Neuron (in vitro differentiated cells): Measurements from ENCODE around the gene EHHADH.

Experiments
- H2AFZ ChIP-seq: one replicate; pipeline ENCODE4 v1.6.1; 2013; ENCODE audit warnings: low read depth, mild to moderate bottlenecking, inconsistent platforms, low read length, moderate library complexity
- H3K27me3 ChIP-seq: one replicate; pipeline ENCODE4 v1.6.1; 2013; ENCODE audit warnings: low read length; ENCODE audit not compliant: insufficient read depth
- H3K36me3 ChIP-seq: one replicate; pipeline ENCODE4 v1.6.1; 2013; ENCODE audit warnings: low read length; ENCODE audit not compliant: insufficient read depth
- H3K4me1 ChIP-seq: one replicate; pipeline ENCODE4 v1.6.1; 2013; ENCODE audit warnings: low read length; ENCODE audit not compliant: insufficient read depth
- H3K4me3 ChIP-seq: 2 replicates; pipeline ENCODE4 v1.5.1; 2013; ENCODE audit warnings: mild to moderate bottlenecking, low read length, moderate library complexity
- H3K9me3 ChIP-seq: one replicate; pipeline ENCODE4 v1.6.1; 2013; ENCODE audit warnings: low read length

Gene EHHADH

DNA sequence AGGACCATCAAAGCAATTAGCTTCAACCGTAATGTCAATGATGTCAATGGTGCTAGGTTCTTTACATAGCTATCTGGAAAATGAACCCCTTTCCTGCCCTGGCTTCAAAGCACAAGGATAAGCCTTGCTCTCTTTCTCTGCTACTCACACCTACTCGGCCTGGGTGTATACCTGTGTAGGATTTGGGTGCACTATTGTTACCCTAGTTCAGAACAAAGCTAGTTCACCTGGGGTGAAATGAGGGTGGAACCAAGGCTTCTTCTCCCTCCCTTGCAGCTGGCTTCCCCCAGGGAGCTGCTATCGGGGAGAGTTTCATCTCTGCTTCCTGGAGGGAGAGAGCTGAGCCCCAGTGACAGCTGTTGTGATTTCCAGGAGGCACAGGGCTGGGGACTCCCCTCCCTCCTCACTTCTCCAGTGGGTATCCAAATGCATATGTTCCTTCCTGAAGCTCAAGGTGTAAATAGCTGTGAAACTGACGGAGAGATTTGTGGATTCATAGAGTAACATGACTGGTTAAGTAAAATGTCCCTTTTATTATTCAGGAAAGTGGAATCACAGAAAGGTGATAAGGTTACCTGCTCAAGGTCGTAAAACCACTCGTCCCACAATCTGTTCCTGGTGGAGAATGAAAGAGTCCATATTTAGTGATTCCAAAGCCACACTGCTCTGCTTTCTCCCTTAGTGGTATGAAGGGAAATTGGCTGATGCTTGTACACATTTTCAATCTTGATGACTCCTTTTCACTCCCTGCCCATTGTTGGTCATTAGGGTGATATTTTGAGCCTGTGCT lies 89.2 kb downstream of the EHHADH start:
- H3K9me3 ChIP-seq = no peaks in the 10 kb centered on the region
- H2AFZ ChIP-seq = no peak overlapping the region

DNA sequence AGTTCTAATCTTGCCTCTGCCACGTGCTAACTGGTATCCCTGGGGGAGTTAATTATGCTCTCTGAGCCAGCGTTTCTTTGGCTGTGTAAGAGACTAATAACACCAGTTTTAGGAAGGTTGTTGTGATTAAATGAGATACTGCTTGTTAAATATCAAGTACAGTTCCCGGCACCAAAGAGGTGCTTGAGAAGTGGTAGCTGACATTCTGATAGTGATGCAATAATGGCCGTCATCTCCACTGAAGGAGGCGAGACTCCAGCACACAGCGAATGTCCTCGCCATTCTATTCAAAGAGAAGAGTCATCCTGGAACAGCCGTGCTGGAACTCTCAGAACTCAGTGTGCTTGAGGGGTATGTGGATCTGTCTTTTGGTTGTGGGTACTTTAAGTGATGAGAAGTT lies 91.2 kb downstream of the EHHADH start:
- H3K27me3 ChIP-seq = peaks cover 3% of the 10 kb centered on the region
- no peaks in the 10 kb centered on the region for H3K9me3 ChIP-seq

More for the DNA sequence above, 89.2 kb downstream of the EHHADH start:
- H3K4me1 ChIP-seq = peaks cover 4% of the 10 kb centered on the region
- no peak overlapping the region for H3K4me3 ChIP-seq
- H3K27me3 ChIP-seq = peaks cover 3% of the 10 kb centered on the region
- no peaks in the 10 kb centered on the region for H3K36me3 ChIP-seq

DNA sequence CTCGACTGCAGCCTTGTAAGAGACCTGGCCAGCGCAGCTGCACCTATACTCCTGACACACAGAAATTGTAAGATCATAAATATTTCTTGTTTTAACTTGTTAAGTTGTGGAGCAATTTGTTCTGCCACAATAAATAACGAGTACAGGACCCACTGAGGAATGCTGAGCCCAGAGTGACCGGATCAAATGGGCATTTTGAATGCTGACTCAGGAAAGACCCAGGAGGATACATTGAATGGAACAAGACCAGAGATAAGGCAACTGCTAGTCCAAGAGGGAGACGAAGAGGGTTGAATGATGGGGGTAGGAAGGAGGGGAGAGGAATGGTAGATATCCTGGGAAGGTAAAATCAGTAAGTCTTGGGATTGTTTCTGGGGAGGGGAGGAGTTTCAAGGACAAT lies 92.1 kb downstream of the EHHADH start:
- no peak overlapping the region for H3K4me3 ChIP-seq
- peaks cover 4% of the 10 kb centered on the region for H3K4me1 ChIP-seq
- no peaks in the 10 kb centered on the region for H3K36me3 ChIP-seq
- H2AFZ ChIP-seq = no peak overlapping the region
- H3K27me3 ChIP-seq = peaks cover 3% of the 10 kb centered on the region
- no peaks in the 10 kb centered on the region for H3K9me3 ChIP-seq

More for the DNA sequence above, 91.2 kb downstream of the EHHADH start:
- H2AFZ ChIP-seq = no peak overlapping the region
- no peak overlapping the region for H3K4me3 ChIP-seq
- H3K4me1 ChIP-seq = peaks cover 4% of the 10 kb centered on the region
- H3K36me3 ChIP-seq = no peaks in the 10 kb centered on the region

DNA sequence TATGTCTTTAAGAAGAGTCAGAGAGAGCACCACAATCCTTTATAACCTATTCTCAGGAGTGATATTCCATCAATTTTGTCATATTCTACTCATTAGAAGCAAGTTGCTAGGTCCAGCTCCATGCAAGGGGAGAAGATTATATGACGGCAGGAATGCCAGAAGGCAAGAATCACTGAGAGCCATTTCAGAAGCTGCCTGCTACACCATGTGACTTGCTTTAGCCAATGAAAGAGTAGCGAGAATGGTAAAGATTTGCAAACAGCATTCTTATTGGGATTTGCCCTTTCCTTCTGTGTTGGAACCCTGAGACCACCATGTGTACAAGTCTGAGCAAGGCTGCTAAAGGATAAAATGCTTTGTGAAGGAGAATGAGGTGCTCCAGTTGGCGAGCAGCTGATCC lies 96.5 kb downstream of the EHHADH start:
- Histone ChIP-seq H3K9me3 (no peaks in the 10 kb centered on the region), H3K4me3 (no peak overlapping the region), H3K36me3 (no peaks in the 10 kb centered on the region), H3K4me1 (peaks cover 4% of the 10 kb centered on the region), H2AFZ (no peak overlapping the region), H3K27me3 (peaks cover 15% of the 10 kb centered on the region)

DNA sequence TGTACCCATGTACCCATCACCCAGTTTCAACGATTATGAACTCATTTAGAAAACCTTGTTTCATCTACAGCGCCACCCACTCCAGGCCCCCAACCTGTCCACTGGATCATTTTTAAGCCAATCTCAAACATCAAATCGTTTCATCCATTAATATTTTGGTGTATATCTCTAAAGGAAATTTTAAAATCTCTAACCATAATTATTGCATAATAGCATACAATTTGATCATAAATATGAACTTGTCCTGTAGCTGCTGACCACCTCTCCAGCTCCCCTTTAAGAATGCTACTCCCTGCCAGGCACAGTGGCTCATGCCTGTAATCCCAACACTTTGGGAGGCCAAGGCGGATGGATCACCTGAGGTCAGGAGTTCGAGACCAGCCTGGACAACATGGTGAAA lies 98.2 kb downstream of the EHHADH start:
- Histone ChIP-seq H3K27me3 (peaks cover 20% of the 10 kb centered on the region), H3K4me3 (no peak overlapping the region), H3K36me3 (no peaks in the 10 kb centered on the region), H3K4me1 (peaks cover 6% of the 10 kb centered on the region), H3K9me3 (no peaks in the 10 kb centered on the region), H2AFZ (no peak overlapping the region)

DNA sequence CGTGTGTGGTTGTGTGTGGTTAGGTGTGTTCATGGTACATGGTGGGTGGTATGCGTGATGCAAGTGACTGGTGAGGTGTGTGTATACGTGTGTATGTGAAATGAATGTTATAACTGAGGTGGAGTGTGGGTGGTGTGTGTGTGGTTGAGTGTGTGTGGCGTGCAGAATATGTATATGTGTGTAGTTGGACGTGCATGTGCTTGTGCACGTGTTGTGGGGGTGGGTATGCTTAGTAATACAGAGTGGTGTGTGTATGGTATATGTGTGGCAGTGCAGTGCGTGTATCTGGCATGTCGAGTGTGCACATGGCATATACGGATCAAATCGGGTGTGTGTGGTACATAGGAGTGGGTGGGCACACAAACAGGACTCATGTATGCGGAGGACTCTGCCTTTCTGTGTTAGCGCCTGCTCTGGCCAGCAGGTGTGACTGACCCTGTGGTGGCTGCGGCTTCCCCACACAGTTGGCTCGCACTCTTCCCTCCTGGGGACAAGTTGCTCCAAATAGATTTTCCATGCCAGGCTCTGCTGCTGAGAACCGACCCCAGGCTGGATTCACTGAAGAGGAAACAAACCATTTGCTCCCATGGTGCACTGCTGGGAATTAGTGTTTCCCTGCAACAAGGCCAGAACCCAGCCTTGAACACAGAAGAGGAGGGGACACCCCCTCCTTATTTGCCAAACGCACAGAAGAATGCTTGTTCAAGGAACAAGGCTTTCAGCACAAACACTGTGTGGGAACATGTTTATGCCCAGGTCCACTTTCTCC lies 99.8 kb downstream of the EHHADH start:
- no peaks in the 10 kb centered on the region for H3K9me3 ChIP-seq
- peaks cover 5% of the 10 kb centered on the region for H3K4me1 ChIP-seq
- peaks cover 20% of the 10 kb centered on the region for H3K27me3 ChIP-seq
- H2AFZ ChIP-seq = no peak overlapping the region
- no peak overlapping the region for H3K4me3 ChIP-seq
- H3K36me3 ChIP-seq = no peaks in the 10 kb centered on the region

DNA sequence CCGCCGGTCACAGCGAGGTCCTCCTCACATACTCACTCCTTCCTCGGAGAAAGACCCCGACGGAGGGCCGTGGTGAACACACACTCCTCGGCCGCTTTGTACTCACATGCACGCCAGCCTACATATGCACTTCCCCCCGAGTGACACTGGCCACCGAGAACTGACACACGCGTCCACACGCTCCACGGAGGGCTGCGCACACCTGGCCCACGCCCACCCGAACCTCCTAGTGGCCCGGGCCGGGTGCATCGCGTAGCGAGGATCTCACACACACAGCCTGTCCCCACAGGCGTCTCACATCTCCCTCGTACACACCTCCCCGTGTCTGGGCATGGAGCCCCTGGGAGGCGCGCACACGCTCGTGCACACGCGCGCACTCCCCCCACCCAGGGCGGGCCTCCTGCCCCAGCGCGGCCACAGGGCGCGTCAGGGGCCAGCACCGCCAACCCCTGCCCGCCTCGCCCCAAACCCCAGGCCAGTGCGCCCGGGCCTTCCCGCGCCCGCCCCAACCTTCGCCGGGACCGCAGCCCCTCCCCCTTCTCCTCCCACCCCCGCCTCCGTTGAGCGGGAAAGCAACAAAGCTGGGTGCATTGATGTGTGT lies 100.6 kb downstream of the EHHADH start:
- H3K27me3 ChIP-seq = peaks cover 20% of the 10 kb centered on the region
- peaks cover 5% of the 10 kb centered on the region for H3K4me1 ChIP-seq
- H3K4me3 ChIP-seq = peak overlapping the region; percentile 62
- peak overlapping the region; percentile 93 for H2AFZ ChIP-seq
- H3K36me3 ChIP-seq = no peaks in the 10 kb centered on the region
- H3K9me3 ChIP-seq = no peaks in the 10 kb centered on the region

DNA sequence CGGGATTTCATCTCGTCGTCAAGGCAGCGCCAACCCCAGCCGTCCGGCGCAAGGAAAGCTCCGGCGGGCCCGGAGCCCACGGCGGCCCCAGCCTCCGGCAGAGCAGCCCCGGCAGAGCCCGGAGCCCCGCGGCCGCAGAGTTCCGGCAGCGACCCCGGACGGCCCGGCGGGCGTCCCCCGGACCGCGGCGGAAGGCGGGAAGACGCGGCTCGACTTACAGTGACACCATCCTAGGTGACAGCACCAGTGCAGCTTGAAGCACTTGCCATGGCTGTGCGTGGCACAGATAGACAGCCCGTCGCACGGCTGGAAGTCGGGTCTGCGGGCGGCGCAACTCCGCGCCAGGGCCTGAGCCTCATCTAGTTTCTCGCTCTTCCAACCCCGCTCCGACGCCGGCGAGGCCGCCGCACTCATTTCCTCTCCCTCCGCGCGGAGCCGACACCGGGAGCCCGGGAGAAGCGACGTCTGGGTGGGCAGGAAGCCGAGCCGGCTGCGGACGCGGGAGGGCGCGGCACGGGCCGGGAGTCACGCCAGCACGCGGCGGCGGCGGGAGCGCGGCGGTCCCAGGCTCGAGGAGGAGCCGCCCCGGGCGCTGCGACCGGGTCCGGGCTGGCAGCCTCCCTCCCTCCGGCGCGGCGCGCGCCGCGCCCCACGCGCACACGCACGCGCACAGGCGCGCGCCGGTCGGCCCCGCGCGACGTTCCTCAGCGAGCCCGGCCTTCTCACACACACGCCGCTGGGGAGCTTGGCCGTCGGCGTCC lies 101.3 kb downstream of the EHHADH start, which contains the start of gene C3orf70:
TSS of gene C3orf70 (minus strand) at position 651 of the 761 bp plus-strand sequence. CDS start at position 414, 237 bp downstream.
- peaks cover 22% of the 10 kb centered on the region for H3K27me3 ChIP-seq

DNA sequence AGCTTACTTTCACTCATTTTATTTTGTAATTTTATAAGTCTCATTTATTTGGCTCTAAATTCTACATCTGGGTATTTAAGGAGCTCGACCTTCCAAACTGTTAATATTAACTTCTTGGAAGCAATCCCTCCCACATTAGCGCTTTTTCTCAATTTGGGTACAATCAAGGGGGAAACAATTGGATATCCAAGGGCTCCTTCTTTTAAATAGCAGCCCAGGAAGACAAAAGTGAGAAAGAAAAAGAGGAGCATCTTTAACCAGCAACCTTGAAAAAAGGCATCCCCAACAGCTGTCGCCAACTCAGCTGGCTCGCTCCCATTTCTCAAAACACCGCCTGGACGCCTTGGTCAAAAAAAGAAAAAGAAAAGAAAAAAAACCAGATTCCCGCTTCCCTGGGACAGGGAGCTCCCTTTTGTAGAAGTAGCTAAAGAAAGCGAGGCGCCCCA lies 101.9 kb downstream of the EHHADH start:
- Histone ChIP-seq H3K9me3 (no peaks in the 10 kb centered on the region), H3K27me3 (peaks cover 22% of the 10 kb centered on the region), H3K4me3 (peak overlapping the region; percentile 62), H3K4me1 (peaks cover 5% of the 10 kb centered on the region), H3K36me3 (no peaks in the 10 kb centered on the region), H2AFZ (peak overlapping the region; percentile 93)

More for the DNA sequence above, 101.3 kb downstream of the EHHADH start, which contains the start of gene C3orf70:
- Histone ChIP-seq H3K4me3 (peak within 1 kb of the TSS; percentile 62), H3K4me1 (peaks cover 5% of the 10 kb centered on the region), H3K36me3 (no peaks in the 10 kb centered on the region), H3K9me3 (no peaks in the 10 kb centered on the region), H2AFZ (peak within 1 kb of the TSS; percentile 93)

DNA sequence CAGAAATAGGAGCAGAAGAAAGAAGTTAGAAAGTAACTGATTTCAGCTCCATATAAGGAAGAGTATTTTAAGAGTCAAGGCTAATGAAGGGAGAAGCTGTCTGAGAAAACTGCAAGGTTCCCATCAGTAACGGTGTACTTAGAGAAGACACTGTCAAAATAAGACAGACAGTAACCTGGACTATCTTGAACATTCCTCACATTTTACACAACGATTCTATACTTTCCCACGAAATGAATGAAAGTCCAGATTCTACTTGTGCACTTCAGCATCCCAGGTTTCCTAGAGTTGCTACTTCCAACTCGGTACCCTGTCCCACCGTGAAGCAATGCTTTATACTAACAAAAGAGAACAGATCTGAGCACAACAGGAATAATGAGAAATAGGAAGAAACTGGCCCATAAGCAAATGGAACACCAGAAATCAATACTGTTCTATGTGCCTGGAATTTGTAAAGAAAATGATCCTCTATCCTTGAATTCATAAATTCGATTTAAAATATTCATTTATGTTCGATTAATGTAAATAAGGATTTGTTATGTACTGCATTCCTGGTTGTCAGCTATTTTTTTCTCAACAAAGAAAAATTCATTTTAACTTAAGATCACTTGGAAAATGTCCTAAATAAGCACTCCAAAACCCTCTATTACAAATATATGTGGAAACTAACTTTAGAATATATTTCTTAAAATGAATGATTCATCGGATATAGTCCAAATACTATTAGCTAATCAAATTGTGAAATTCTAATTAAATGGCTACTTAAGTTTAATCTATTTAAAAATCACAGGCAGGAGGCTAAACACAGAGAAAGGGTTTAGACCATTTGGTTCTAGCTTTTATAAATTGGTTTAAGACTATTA lies 102.5 kb downstream of the EHHADH start:
- peaks cover 5% of the 10 kb centered on the region for H3K4me1 ChIP-seq

DNA sequence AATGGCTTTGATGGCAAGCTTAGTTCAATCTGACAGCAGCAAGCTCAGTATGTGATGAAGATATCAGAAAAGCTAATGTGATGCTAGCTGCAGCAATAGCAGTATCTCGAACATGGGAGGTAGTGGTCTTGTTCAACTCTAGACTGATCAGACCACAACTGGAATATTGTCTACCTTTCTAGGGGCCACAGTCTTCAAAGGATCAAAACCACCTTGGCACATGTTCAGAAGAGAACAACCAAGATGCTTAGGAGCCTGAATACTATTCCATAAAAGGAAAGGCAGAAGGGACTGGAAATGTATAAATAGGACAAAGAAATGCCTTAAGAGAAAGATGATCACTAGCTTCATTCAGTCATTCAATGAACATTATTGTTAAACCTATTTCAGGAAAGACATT lies 103.3 kb downstream of the EHHADH start:
- H3K4me3 ChIP-seq = no peak overlapping the region
- peaks cover 5% of the 10 kb centered on the region for H3K4me1 ChIP-seq
- H3K27me3 ChIP-seq = peaks cover 22% of the 10 kb centered on the region
- no peak overlapping the region for H2AFZ ChIP-seq
- no peaks in the 10 kb centered on the region for H3K36me3 ChIP-seq
- H3K9me3 ChIP-seq = no peaks in the 10 kb centered on the region

More for the DNA sequence above, 102.5 kb downstream of the EHHADH start:
- peak overlapping the region; percentile 62 for H3K4me3 ChIP-seq
- H3K27me3 ChIP-seq = peaks cover 22% of the 10 kb centered on the region
- peak overlapping the region; percentile 93 for H2AFZ ChIP-seq
- H3K9me3 ChIP-seq = no peaks in the 10 kb centered on the region
- no peaks in the 10 kb centered on the region for H3K36me3 ChIP-seq

DNA sequence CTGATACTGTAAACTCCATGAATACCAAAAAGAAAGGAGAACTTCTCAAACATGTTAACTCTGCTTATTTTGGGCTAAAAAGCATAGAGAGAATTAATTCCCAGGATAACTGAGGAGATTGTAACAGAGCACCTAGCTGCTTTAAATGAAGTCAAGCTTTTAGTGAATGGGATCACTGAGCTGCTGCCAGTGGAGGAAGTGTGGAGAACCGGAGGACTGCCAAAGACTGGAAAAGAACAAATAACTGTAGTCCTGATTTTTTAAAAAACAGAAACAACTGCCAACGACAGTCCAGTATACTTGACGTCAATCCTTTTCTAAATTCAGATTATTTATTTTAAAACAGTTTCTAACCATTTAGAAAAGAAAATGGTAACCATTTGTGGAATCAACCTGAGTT lies 104.3 kb downstream of the EHHADH start:
- H2AFZ ChIP-seq = no peak overlapping the region
- no peaks in the 10 kb centered on the region for H3K36me3 ChIP-seq
- no peak overlapping the region for H3K4me3 ChIP-seq
- no peaks in the 10 kb centered on the region for H3K9me3 ChIP-seq
- H3K27me3 ChIP-seq = peaks cover 22% of the 10 kb centered on the region
- peaks cover 5% of the 10 kb centered on the region for H3K4me1 ChIP-seq
